ENCODE data around the gene CARTPT. TPM values are rescaled to one million over a fixed set of nuclear protein-coding genes. Genes with fewer than 3 reads are reported as not detected.

The CARTPT gene
- total RNA-seq, 2 donors from 2014 or later = 1.5 to 5.9 TPM

DNA sequence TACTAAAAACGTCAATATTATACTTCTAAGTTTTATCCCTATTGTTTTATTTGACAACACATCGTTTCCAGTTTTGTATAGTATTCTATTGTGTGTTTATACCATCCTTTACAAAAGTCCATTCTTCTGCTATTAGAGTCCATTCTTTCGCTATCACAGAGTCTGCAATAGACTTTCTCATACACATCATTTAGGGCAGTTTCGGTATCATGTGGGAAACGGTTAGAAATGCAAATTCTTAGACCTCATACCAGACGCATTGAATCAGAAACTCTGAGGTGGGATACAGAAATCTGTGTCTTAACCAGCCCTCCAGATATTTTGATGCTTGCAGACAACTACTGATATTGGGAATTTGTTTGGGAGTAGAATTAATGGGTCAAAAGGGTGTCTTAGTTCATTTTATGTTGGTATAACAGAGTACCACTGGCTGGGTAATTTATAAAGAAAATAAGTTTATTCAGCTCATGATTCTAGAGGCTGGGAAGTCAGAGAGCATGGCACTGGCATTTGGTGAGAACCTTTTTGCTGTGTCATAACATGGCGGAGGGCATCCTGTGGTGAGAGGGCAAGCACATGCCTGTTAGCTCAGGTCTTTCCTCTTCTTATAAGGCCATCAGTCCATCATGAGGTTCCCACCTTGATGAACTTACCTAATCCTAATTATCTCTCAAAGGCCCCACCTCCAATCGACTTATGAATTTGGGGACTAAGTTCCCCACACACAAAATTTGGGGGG, 21.1 kb downstream of the CARTPT start:
- Histone ChIP-seq H3K36me3 (no peaks in the 10 kb centered on the region), H3K9me3 (no peaks in the 10 kb centered on the region), H3K27me3 (replicated peaks; ENCODE audit: insufficient read depth) (no peaks in the 10 kb centered on the region), H3K27ac (no peak overlapping the region), H3K4me3 (no peak overlapping the region), H3K4me1 (replicated peaks) (peaks cover 8% of the 10 kb centered on the region)
- DNase-seq (ENCODE audit: low spot score) = no peak
- WGBS = 86% methylated on average over 8 of the region's 8 CpGs
- intact Hi-C loops (cut with DNase I) = no loop called here
- TF ChIP-seq POLR2A (IDR thresholded peaks at IDR 0.05) = no peak
- TF ChIP-seq, protein P1, sequence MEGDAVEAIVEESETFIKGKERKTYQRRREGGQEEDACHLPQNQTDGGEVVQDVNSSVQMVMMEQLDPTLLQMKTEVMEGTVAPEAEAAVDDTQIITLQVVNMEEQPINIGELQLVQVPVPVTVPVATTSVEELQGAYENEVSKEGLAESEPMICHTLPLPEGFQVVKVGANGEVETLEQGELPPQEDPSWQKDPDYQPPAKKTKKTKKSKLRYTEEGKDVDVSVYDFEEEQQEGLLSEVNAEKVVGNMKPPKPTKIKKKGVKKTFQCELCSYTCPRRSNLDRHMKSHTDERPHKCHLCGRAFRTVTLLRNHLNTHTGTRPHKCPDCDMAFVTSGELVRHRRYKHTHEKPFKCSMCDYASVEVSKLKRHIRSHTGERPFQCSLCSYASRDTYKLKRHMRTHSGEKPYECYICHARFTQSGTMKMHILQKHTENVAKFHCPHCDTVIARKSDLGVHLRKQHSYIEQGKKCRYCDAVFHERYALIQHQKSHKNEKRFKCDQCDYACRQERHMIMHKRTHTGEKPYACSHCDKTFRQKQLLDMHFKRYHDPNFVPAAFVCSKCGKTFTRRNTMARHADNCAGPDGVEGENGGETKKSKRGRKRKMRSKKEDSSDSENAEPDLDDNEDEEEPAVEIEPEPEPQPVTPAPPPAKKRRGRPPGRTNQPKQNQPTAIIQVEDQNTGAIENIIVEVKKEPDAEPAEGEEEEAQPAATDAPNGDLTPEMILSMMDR (IDR thresholded peaks at IDR 0.05) = no peak
- no peak for TF ChIP-seq POLR2AphosphoS5 (IDR thresholded peaks at IDR 0.05)

DNA sequence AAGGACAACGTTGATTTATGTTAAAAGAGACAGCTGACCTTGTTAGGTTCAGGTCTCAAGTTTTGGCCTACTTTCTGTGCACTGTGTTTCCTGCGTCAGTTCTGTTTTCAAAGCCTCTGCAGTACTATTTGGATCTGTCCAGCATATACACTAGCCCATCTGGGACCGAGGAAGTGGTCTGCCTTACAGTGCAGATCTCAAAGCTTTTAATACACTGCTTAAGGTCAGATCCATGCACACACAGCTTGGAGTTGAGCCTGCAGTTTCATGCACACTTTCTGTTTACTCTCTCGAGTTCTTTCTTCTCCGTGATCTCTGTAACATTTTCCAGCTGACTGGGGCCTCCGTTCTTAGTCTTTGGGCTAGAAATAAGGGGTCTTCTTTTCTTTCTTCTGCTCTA, 24.1 kb downstream of the CARTPT start:
- Histone ChIP-seq H3K4me1 (replicated peaks) (peaks cover 8% of the 10 kb centered on the region), H3K36me3 (no peaks in the 10 kb centered on the region), H3K4me3 (no peak overlapping the region), H3K27me3 (replicated peaks; ENCODE audit: insufficient read depth) (no peaks in the 10 kb centered on the region), H3K9me3 (no peaks in the 10 kb centered on the region), H3K27ac (peak overlapping the region; percentile 54 to 65)
- DNase-seq (ENCODE audit: low spot score) = no peak
- 34% methylated on average over 6 of the region's 6 CpGs for WGBS
- intact Hi-C loops (cut with DNase I) = no loop called here
- TF ChIP-seq POLR2AphosphoS5 (IDR thresholded peaks at IDR 0.05) = no peak

DNA sequence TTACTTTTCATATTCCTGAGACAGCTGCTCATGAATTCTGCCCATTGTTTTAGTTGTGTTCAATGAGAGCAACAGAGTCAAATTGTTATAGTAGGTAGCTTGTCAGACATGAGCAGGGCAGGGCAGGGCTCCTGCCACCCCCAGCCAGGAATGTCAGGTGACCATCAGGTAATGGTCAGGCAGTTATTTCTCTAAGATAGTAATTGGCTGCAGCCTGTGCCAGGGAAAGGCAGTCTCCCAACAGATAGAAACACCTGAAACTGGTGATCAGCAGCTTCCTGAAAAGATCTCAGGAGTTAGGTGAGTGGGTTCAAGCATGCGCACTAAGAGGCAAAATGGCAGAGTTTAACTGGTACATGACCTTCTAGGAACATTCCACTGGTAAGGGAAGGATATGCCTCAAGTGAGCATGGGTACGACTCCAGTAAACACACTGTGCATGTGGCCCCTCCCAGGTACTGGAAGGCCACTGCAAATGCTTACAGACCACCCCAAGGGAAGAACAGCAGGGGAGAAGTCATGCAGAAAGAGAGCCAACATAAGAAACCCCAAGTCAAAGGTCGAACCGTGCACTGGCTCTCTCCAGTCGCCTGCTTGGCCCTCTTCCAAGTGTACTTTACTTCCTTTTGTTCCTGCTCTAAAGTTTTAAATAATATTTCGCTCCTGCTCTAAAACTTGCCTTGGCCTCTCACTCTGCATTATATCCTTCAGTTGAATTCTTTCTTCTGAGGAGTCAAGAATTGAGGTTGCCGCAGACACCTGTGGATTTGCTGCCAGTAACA, 25.1 kb downstream of the CARTPT start:
- DNase-seq (ENCODE audit: low spot score) = no peak
- no peak for TF ChIP-seq POLR2AphosphoS5 (IDR thresholded peaks at IDR 0.05)
- TF ChIP-seq, protein P1 (IDR thresholded peaks at IDR 0.05) = no peak
- TF ChIP-seq POLR2A (IDR thresholded peaks at IDR 0.05) = no peak
- Histone ChIP-seq H3K36me3 (no peaks in the 10 kb centered on the region), H3K9me3 (no peaks in the 10 kb centered on the region), H3K27ac (peak overlapping the region; percentile 54 to 65), H3K4me3 (no peak overlapping the region), H3K27me3 (replicated peaks; ENCODE audit: insufficient read depth) (no peaks in the 10 kb centered on the region), H3K4me1 (replicated peaks) (peaks cover 8% of the 10 kb centered on the region)
- 55% methylated on average over 7 of the region's 7 CpGs for WGBS
- intact Hi-C loops (cut with DNase I) = no loop called here

- 97% methylated on average over 3 of the region's 3 CpGs for WGBS
- TF ChIP-seq POLR2A (IDR thresholded peaks at IDR 0.05) (no peak), POLR2AphosphoS5 (IDR thresholded peaks at IDR 0.05) (no peak)
- TF ChIP-seq, protein P1 (IDR thresholded peaks at IDR 0.05) = no peak
- Histone ChIP-seq H3K4me3 (no peak overlapping the region), H3K27ac (peak overlapping the region in 1 of 2 donors; percentile 80), H3K4me1 (replicated peaks) (peaks cover 15% of the 10 kb centered on the region), H3K9me3 (no peaks in the 10 kb centered on the region), H3K36me3 (no peaks in the 10 kb centered on the region), H3K27me3 (replicated peaks; ENCODE audit: insufficient read depth) (no peaks in the 10 kb centered on the region)
- intact Hi-C loops (cut with DNase I) = no loop called here
- DNase-seq (ENCODE audit: low spot score) = no peak
Observed at GRCh38 chr5:71747182-71747581, 28.1 kb downstream of the CARTPT start.

GRCh38 chr5:71748360-71748759, 29.3 kb downstream of the CARTPT start:
- Histone ChIP-seq H3K9me3 (no peaks in the 10 kb centered on the region), H3K27me3 (replicated peaks; ENCODE audit: insufficient read depth) (no peaks in the 10 kb centered on the region), H3K4me3 (no peak overlapping the region), H3K27ac (peak overlapping the region; percentile 53 to 80), H3K36me3 (no peaks in the 10 kb centered on the region), H3K4me1 (replicated peaks) (peaks cover 15% of the 10 kb centered on the region)
- intact Hi-C loops (cut with DNase I) = no loop called here
- peak; percentile 94 for DNase-seq (ENCODE audit: low spot score)
- 20% methylated on average over 11 of the region's 11 CpGs for WGBS
- no peak for TF ChIP-seq POLR2A (IDR thresholded peaks at IDR 0.05)
- TF ChIP-seq, protein P1 (IDR thresholded peaks at IDR 0.05) = no peak
- TF ChIP-seq POLR2AphosphoS5 (IDR thresholded peaks at IDR 0.05) = peak; percentile 92
